Left cardiac atrium (tissue), 4 donors: ENCODE data around the gene LMNTD2. TPM values are rescaled to one million over a fixed set of nuclear protein-coding genes. Genes with fewer than 3 reads are reported as not detected.

ENCODE experiments used
- ATAC-seq, 2 donors: fragments of 200-7000 bp; cut with Tn5 transposase; one replicate each; pipeline ENCODE4 v1.9.1; 2020; ENCODE audit warnings: mild to moderate bottlenecking in 2 of 2, moderate library complexity in 2 of 2
- DNase-seq: peaks from one replicate; pipeline ENCODE4 v3.0.0-alpha.2; 2020
- intact Hi-C, 2 donors: fragments of 100-400 bp; cut with DNase I; formaldehyde crosslinking; loops; one replicate each; pipeline versions ENCODE4 v1.14.1 to v1.15.1; 2022 to 2023
- long read RNA-seq: library from polyadenylated mRNA; unstranded; transcript quantifications from one replicate; pipeline ENCODE4 v2.0.0, GENCODE V29; 2021
- total RNA-seq, 2 donors: library from RNA; stranded (reverse); fragmentation: NEBNext Ultra II Directional; extraction: Animal tissue kit (Norgen Biotek cat#: 25700); gene quantifications; one replicate each; pipeline ENCODE4 v1.2.1, GENCODE V29; 2021
- donor health status: DM: no; HTN: yes; CAD: no.
- donor health status: DM: no; HTN: yes; CAD: no; lungs with severe emphysema.
- donor health status: DM: yes; HTN: yes; CAD: no.
- donor health status: Dilated cardiomyopathy.

LMNTD2 gene, protein sequence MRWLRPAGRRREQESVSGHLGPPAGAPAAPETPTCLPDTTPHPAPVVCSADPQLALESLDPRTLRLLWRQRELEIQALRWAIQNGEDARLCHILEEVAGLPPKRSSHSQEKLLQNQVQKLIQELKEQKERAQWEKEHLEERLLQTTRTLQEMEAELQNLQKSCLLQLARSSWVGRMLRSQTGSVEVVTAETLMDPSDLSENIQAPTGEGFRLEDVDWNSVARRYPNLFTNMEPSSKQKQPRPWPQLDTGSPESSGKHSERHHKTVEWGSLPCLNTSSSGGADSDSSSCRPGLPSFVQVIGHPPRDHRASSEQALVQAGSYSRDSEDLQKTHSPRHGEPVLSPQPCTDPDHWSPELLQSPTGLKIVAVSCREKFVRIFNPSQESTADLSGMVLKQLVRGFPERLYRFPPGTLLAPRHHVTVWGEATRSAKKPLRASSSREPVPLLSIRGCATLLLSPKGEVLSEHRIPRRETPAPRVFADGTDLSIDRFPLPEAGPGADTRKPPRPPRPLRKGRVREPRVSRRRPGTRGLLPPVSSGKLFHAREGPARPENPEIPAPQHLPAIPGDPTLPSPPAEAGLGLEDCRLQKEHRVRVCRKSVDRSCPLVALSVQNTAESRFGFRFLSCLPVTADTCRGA
- 1 to 10 TPM in 1 of 2 donors, under 1 TPM in 1; 0.58 to 1.1 TPM for total RNA-seq
- long read RNA-seq, result 0 reads

DNA sequence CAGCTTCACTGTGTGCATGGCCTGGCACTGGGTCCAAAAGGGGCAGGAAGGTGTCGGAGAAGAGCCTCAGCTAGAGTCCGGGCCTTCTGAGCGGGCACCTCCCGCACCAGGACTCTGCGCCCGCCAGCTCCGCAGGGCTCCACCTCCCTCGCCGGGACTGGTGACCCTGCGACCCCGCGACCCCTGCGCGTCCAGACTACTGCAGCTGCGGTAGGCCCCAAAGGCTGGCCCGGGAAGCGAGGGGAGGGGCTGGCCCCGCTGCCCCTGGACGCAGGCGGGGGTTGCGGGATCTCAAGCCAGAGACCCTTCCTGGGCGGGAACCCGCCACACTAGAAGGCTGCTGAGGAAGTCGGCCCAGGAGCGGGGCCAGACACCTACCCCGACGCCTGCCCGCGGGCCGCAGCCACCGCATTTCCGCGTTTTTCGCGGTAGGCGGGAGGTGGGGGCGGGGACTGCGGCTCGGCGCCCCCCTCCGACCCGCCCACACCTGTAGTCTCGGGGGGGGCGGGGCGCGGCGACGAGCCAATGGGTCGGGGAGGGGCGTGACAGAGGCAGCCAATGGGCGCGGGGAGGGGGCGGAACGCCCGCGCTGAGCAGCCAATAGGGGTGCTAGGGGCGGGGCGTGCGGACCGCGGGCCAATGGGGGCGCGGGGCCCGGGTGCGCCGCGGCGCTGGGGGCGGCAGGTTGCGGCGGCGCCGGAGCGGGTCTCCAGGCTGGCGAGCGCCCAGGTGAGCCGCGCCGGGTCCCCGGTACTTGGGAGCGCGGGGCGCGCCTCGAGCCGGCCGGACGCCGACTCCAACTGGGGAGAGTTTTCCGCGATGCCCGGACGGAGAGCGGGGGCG is at the start of gene LMNTD2, which contains the start of gene RASSF7:
LMNTD2 (minus strand) TSS at position 434 of the 843 bp plus-strand sequence; CDS start at position 412, 22 bp downstream.
RASSF7 (plus strand) TSS at position 666 of the 843 bp plus-strand sequence. CDS start 799 bp downstream, outside the sequence.
- peak; percentile 93 to 97 for ATAC-seq
- intact Hi-C loops, result no loop called here
- peak; percentile 93 for DNase-seq

DNA sequence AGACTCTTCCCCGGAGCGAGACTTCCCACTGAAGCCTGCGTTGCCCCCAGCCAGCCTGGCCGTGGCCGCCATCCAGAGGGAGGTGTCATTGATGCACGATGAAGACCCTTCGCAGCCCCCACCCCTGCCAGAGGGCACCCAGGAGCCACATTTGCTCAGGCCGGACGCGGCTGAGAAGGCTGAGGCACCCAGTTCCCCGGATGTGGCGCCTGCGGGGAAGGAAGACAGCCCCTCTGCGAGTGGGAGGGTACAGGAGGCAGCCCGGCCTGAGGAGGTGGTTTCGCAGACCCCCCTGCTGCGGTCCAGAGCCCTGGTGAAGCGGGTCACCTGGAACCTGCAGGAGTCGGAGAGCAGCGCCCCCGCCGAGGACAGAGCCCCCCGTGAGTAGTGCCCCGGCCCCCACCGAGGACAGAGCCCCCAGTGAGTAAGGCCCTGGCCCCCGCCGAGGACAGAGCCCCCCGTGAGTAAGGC is 48.8 kb upstream of the LMNTD2 start:
- intact Hi-C loops, result no loop called here
- DNase-seq, result no peak
- no peak for ATAC-seq

DNA sequence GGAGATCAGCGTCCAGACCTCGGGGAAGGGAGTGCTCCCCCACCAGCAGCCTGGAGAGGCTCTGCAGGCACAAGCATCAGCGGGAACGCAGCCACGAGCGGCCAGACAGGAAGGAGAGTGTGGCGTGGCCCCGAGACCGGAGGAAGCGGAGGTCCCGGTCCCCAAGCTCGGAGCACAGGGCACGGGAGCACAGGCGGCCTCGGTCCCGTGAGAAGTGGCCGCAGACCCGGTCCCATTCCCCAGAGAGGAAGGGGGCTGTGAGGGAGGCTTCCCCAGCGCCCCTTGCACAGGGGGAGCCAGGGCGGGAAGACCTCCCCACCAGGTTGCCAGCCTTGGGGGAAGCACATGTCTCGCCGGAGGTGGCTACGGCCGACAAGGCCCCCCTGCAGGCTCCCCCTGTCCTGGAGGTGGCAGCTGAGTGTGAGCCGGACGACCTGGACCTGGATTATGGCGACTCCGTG is 48.3 kb upstream of the LMNTD2 start:
- ATAC-seq, result no peak
- DNase-seq, result peak; percentile 50
- intact Hi-C loops, result no loop called here

DNA sequence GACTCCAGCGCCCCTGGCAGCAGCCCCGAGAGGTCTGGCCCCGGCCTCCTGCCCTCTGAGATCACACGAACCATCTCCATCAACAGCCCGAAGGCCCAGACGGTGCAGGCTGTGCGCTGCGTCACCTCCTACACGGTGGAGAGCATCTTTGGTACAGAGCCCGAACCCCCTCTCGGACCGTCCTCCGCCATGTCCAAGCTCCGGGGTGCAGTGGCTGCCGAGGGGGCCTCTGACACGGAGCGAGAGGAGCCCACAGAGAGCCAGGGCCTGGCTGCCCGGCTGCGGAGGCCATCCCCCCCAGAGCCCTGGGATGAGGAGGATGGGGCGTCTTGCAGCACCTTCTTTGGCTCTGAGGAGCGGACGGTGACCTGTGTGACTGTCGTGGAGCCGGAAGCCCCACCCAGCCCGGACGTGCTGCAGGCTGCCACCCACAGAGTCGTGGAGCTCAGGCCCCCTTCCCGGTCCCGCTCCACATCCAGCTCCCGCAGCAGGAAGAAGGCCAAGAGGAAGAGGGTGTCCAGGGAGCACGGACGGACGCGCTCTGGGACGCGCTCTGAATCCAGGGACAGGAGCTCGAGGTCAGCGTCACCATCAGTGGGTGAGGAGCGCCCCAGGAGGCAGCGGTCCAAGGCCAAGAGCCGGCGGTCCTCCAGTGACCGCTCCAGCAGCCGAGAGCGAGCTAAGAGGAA is 47.6 kb upstream of the LMNTD2 start:
- no peak for DNase-seq
- intact Hi-C loops, result no loop called here
- no peak for ATAC-seq

DNA sequence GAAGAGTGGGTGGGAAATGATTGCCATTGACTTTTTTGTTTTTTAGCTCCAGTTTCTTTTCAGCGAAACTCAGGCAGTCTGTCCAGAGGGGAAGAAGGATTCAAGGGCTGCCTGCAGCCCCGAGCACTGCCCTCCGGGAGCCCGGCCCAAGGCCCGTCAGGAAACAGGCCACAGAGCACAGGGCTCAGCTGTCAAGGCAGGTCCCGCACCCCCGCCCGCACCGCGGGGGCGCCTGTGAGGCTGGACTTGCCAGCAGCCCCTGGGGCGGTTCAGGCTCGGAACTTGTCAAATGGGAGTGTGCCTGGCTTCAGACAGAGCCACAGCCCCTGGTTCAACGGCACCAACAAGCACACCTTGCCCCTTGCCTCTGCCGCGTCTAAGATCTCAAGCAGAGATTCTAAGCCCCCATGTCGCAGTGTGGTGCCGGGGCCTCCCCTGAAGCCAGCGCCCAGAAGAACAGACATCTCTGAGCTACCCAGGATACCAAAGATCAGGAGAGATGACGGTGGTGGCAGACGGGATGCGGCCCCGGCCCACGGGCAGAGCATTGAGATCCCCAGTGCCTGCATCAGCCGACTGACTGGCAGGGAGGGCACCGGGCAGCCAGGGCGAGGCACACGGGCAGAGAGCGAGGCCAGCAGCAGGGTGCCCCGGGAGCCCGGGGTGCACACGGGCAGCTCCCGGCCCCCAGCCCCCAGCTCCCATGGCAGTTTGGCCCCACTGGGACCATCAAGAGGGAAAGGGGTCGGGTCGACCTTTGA is 46.7 kb upstream of the LMNTD2 start:
- intact Hi-C loops, result no loop called here
- no peak for DNase-seq
- ATAC-seq, result no peak

DNA sequence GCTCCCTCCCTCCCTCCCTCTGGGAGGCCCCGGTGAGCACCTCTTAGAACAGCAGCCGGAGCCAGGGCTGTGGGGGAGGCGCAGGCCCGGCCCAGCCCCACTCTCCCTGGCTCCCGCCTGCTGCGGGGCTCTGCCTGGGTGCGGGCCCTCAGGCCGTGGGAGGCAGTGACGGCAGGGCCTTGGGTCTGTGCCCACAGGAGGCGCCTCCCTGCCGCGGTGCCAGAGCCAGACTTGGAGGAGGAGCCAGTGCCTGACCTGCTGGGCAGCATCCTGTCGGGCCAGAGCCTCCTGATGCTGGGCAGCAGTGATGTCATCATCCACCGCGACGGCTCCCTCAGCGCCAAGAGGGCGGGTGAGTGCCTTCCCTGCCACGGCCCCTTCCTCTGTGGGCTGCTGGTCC is 45.7 kb upstream of the LMNTD2 start:
- intact Hi-C loops, result no loop called here
- DNase-seq, result peak; percentile 82
- ATAC-seq, result peak; percentile 88 to 92

DNA sequence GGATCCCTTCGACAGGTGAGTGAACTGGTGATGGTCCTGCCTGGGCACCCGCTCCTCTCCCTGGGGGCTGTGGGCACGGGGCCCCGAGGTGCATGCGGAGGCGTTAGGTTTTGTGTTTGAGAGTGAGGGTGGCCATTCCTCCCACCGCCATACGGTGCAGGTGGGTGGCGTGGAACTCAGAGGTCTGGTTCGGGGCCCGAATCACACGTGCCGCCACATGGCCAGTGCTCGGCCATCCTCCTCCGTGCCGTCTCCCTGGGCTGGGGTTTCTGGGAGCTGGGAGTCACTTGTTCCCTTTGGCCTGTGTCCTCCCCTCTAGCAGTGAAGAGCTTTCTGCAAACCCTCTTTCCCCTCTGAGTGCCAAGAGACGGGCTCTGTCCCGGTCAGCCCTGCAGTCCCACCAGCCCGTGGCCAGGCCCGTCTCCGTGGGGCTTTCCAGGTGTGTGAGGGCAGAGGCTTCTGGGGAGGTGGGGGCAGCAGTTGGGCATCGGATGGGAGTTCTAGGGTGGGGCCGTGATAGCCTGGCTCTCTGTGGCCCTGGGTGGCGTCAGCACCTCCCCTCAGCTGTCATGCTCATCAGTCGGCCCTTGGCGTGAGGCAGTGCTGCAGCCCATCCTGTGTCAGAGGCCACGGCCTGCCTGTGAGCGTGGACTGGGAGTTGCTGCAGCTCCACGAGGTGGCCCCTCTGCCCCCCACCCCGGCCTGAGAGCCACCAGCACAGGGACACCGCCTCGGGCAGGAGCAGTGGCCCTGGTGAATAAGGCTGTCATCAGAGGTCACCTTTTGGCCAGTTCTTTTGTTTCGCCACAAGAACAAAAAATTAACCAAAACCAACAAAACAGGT is 45.0 kb upstream of the LMNTD2 start:
- DNase-seq (no peak), ATAC-seq (peak in 1 of 2 donors; percentile 4)
- intact Hi-C loops, result no loop called here

DNA sequence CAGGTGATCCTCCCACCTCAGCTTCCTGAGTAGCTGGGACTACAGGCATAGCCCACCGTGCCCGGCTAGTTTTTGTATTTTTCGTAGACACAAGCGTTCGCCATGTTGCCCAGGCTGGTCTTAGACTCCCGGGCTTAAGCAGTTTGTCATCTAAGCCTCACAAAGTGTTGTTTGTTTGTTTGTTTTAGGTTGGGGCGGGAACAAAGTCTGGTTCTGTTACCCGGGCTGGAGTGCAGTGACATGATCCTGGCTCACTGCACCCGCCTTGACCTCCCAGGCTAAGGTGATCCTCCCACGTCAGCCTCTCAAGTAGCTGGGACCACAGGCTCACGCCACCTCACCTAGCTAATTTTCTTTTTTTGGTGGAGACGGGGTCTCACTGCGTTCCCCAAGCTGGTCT is 42.6 kb upstream of the LMNTD2 start:
- no peak for ATAC-seq
- DNase-seq, result no peak
- intact Hi-C loops, result no loop called here

DNA sequence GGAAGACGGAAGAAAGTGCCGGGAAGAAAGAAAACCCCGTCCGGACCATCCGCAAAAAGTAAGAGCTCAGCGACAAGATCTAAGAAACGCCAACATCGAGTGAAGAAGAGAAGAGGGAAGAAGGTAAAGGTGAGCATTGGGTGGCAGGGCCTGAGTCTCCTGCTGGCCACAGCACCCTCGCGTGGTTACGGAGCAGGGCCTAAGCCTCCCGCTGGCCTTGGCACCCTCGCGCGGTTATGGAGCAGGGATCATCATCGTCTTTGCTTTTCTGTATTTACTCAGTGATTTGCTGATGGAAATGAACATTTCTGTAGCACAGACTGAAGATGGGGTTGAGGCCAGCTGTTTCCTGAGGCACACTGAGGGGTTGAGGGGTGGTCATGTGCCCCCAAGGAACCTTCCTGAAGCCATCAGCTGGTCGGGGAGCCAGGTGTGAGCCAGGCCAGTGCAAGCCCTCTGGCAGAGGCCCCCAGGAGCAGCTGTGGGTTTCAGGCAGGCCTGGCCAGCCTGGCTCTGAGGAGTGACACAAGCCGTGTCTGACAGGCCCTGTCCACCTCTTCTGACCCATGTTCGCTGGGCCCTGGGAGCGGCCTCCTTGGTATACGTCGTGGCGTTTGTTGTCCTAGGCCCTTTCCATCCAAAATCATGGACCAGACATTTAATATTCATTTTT is 41.2 kb upstream of the LMNTD2 start:
- intact Hi-C loops, result no loop called here
- DNase-seq, result no peak
- no peak for ATAC-seq

DNA sequence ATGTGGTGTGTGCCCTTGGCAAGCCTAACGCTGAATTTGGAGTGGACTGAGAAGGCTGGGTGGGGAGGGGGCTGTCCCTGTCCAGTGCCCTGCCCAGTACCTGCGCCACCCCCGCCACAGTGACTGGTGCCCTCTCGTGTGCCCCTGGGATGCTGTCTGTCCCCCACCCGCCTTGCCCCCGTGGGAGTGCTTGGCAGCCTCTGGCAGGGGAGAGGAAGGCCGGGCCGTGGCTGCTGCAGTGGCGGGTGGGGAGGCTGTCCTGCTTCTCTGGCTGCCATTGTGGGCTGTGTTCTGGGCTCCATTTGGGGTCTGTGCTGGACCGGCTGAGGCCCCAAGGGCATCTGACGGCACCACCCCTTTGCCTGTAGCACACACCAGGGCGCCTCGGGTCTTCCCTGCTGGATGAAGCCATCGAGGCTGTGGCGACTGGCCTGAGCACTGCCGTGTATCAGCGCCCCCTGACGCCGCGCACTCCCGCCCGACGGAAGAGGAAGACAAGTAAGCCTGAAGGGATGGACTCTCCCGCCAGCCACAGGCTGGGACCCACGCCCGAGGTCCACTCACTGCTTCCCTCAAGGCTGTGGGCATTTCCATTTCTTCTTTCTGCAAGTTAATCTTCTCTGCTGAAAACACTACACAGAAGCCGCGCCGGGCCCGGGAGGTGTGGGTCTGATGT is 37.6 kb upstream of the LMNTD2 start:
- no peak for DNase-seq
- intact Hi-C loops, result no loop called here
- peak in 1 of 2 donors; percentile 15 for ATAC-seq

DNA sequence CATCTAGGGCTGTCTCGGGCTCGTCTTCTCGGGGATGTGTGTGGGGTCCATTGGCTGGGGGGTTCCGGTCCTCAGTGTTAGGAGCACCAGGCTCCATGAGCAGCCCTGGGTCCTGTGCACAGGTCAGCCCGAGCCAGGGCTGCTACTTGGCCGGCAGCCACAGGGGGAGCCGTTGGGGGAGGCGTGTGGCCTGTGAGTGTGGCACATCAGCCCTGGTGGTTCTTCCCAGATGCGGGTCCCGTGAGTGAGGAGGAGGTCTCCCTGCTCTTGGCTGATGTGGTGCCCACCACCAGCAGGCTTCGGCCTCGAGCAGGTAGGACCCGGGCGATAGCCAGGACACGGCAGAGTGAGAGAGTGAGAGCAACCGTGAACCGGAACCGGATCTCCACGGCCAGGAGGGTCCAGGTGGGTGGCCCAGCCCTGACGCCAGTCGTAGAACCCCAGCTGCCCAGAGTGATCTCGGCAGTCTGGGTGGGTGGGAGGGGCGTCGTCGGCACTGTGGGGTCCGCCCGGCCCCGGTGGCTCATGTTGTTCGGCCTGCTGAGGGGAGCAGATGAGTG is 36.7 kb upstream of the LMNTD2 start:
- ATAC-seq (no peak), DNase-seq (no peak)
- intact Hi-C loops, result no loop called here

DNA sequence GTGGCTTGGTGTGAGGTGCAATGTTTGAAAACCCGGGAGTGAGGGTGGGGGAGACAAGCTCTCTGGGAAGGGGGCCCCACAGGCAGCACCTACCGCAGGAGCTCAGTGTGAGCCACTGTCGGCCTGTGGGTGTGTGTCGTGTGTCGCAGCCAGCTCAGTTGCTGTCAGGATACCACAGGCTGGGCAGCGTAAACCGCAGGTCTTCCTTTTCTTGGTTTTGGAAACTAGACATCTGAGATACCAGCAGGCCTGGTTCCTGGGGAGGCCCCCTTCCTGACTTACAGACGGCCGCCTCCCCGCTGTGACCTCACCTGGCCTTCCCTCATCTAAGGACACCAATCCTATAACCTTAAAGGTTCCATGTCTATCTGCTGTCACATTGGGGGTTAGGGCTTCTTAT is 35.8 kb upstream of the LMNTD2 start:
- no peak for DNase-seq

DNA sequence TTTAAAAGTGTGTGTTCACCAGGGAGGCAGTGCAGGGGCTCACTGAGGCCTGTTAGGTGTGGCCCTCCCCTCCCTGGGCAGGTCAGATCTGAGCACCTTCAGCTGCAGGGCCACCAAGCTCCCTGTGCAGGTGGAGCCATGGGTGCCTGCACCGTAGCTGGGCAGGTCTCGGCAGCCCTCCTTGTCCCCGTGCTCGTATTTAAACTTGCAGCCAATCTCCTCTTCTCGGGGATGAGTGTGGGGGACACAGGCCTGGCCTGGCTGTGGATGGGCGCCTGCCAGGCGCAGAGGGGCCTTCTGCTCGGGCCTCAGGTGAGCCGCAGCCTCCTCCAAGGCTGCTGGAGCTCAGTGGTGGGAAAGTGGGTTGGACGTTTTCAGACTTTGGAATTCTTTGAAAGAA is 34.9 kb upstream of the LMNTD2 start:
- ATAC-seq (no peak), DNase-seq (no peak)
- intact Hi-C loops, result no loop called here

More for the DNA sequence above, 35.8 kb upstream of the LMNTD2 start:
- ATAC-seq, result no peak
- intact Hi-C loops, result no loop called here

DNA sequence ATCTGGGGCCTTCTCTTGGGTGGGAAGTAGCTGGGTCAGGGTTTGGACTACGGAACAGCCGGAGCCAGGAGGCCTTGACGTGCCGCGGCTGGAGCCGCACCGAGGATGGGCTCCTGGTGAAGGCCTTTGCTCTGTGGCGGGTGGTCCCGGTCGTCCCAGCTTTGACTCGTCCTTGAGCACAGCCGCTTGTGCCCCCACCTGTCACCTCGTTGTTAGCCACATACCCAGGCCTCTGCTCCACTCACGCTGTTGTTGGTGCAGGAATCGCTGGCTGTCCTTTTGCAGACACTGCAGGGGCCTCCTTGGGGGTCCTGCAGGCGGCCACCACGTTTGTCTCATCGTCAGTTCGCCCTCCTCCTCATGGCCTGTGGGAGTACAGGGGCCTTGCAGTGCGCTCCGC is 32.8 kb upstream of the LMNTD2 start:
- no peak for ATAC-seq
- no peak for DNase-seq
- intact Hi-C loops, result no loop called here

DNA sequence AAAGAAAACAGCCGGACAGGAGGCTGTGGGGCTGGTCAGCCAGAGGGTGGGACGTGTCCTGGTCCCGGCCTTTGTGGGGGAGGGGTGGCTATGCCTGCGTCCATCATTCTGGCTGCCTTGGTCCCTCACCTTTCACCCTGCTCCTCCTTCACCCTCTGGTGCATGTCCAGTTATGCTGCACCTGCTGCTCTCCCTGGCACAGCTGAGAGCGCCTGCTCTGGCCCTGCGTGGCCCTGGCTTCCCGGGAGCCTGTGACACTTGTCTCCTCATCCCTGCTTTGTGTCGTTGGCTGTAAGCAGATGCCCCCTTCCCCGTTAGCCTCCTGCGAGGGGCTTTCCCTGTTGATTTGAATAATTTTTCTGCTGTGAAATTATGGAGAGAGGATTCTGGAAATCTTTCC is 32.4 kb upstream of the LMNTD2 start:
- ATAC-seq (no peak), DNase-seq (no peak)
- intact Hi-C loops, result no loop called here

DNA sequence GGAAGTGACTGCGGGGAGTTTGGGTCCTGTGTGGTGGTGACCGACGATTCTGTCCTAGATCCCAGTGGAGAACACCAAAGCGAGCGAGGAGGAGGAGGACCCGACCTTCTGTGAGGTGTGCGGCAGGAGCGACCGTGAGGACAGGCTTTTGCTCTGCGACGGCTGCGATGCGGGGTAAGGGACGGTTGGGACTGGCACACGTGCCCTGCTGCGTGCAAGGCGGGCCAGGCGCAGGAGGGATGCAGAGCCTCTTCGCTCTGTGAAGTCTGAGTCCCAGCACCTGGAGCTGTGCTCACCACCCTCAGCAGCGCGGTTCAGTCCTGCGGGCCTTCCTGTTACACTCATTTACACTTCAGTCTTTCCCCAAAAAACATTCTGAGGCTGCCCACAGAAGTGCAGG is 32.0 kb upstream of the LMNTD2 start:
- DNase-seq, result no peak
- ATAC-seq, result no peak
- intact Hi-C loops, result no loop called here
